ENCODE measurements around the gene AEBP1.
A peak's percentile ranks its signal among the peaks of the same experiment; 100 is the strongest.

Gene AEBP1

GRCh38 chr7:44150966-44151941 is 47.1 kb downstream of the AEBP1 start:
- no peak for TF ChIP-seq CTCF (IDR thresholded peaks at IDR 0.05)
- H3K4me3 ChIP-seq: no peak overlapping the region
- peak; percentile 65 for DNase-seq (ENCODE audit: low spot score)
- no peak overlapping the region for H3K27ac ChIP-seq

- Histone ChIP-seq H3K27ac (no peak overlapping the region), H3K4me3 (no peak overlapping the region)
- TF ChIP-seq CTCF (IDR thresholded peaks at IDR 0.05): no peak
- DNase-seq (ENCODE audit: low spot score): peak; percentile 66
Observed at GRCh38 chr7:44151956-44152355, 47.8 kb downstream of the AEBP1 start.

GRCh38 chr7:44152971-44153947 is 49.1 kb downstream of the AEBP1 start:
- Histone ChIP-seq H3K27ac (no peak overlapping the region), H3K4me3 (no peak overlapping the region)
- DNase-seq (ENCODE audit: low spot score): peak; percentile 56
- TF ChIP-seq CTCF (IDR thresholded peaks at IDR 0.05): no peak

DNA sequence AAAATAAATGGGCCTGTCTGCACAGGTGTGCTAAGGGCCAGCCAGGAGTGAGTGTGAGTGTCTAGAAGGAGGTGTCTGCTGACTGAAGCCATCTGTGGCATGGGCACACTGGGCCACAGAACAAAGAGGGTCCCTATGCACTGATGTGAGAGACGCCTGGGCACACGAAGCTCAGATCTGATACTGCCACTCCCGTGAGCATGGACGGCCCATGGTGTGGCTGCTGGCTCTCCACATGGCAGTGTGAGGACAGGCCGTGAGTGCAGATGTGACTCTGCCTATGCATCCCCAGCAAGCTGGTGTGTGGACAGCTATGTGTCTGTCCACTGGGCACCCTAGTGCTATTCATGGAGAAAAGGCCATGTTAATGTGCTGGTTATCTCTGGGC is 49.8 kb downstream of the AEBP1 start:
- Histone ChIP-seq H3K27ac (no peak overlapping the region), H3K4me3 (no peak overlapping the region)
- DNase-seq (ENCODE audit: low spot score): no peak
- TF ChIP-seq CTCF (IDR thresholded peaks at IDR 0.05): no peak

DNA sequence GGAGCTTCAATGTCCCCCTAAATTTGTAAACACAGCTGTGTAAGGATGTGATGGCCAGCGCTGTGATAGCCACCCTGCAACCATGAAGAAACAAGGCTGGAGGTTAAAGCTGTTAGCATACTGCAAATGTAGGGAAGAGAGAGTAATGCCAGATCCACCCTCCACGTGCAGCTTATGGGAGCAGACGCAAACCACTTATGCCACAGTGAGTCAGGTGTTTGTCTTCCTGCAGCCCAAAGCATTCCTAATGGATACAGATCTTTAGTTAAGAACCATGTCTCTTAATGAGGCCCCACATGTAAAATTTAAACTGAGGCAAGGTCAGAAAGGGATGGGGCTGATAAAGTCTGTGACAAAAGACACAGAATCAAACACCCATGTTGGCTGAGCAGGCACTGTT is 50.6 kb downstream of the AEBP1 start:
- peak; percentile 8 for DNase-seq (ENCODE audit: low spot score)
- Histone ChIP-seq H3K4me3 (no peak overlapping the region), H3K27ac (no peak overlapping the region)
- no peak for TF ChIP-seq CTCF (IDR thresholded peaks at IDR 0.05)

GRCh38 chr7:44155191-44156185 is 51.3 kb downstream of the AEBP1 start:
- no peak overlapping the region for H3K27ac ChIP-seq
- DNase-seq (ENCODE audit: low spot score): peak; percentile 60
- H3K4me3 ChIP-seq: no peak overlapping the region
- no peak for TF ChIP-seq CTCF (IDR thresholded peaks at IDR 0.05)

Data from coronary artery (tissue), 2 donors.